ENCODE data around the gene GNG11. TPM values are rescaled to one million over a fixed set of nuclear protein-coding genes. Genes with fewer than 3 reads are reported as not detected.
A peak's percentile ranks its signal among the peaks of the same experiment; 100 is the strongest.

GNG11 gene
- total and polyA plus RNA-seq, 2 donors (not counting 3 experiments of a cell fraction or from before 2014, with no cell fraction given): 92.3 to 208 TPM

GRCh38 chr7:93882468-93882867, 39.1 kb upstream of the GNG11 start:
- no peak for DNase-seq (ENCODE audit: low read depth, low spot score)
- POLR2A ChIA-PET: no interaction called here
- BruUV-seq (replicated peaks): no TSS peak

GRCh38 chr7:93883078-93883916, 38.2 kb upstream of the GNG11 start:
- Histone ChIP-seq H3K36me3 (ENCODE audit: control insufficient read depth in 2 of 2, extremely low read depth in 1 of 2, insufficient read depth in 2 of 2, low read length in 2 of 2) (no peaks in the 10 kb centered on the region), H3K9me1 (replicated peaks; ENCODE audit: control insufficient read depth, extremely low read depth, insufficient read depth, low read length) (no peaks in the 10 kb centered on the region), H2AFZ (ENCODE audit: low read depth, low read length) (no peak overlapping the region), H3K4me1 (ENCODE audit: control insufficient read depth, extremely low read depth, insufficient read depth, low read length) (no peaks in the 10 kb centered on the region), H3K9ac (replicated peaks; ENCODE audit: extremely low read depth, insufficient read depth, low read length) (peak overlapping the region; percentile 1), H3K4me3 (replicated peaks in 1 of 3; ENCODE audit: insufficient read depth in 1 of 3, low read depth in 1 of 3, low read length in 3 of 3) (no peak overlapping the region), H3K79me2 (ENCODE audit: control insufficient read depth, insufficient read depth, low read length) (no peaks in the 10 kb centered on the region), H3K27me3 (ENCODE audit: control insufficient read depth in 2 of 2, insufficient read depth in 2 of 2, low read length in 2 of 2) (no peaks in the 10 kb centered on the region), H3K27ac (ENCODE audit: insufficient read depth, low read depth, low read length) (no peak overlapping the region), H4K20me1 (replicated peaks; ENCODE audit: control insufficient read depth, extremely low read depth, insufficient read depth, low read length) (no peaks in the 10 kb centered on the region), H3K9me3 (replicated peaks; ENCODE audit: control insufficient read depth, insufficient read depth, low read length) (no peaks in the 10 kb centered on the region), H3K4me2 (ENCODE audit: insufficient read depth, low read length) (no peak overlapping the region)
- intact Hi-C loops (cut with micrococcal nuclease): no loop called here
- no TSS peak for BruUV-seq (replicated peaks)
- CTCF ChIA-PET: no interaction called here
- dilution Hi-C loops (cut with MboI; ENCODE audit: extremely low pct_ligation_motif_present, low sequenced_read_pairs): no loop called here
- FAIRE-seq (no peak), DNase-seq (ENCODE audit: low read depth, low spot score) (no peak)
- POLR2A ChIA-PET: no interaction called here
- TF ChIP-seq GATA2 (IDR thresholded peaks at IDR 0.05; ENCODE audit: insufficient read depth, insufficient read length, low read depth, low read length) (no peak), POLR2A (IDR thresholded peaks at IDR 0.05; ENCODE audit: low read depth, low read length) (no peak), CTCF (IDR thresholded peaks at IDR 0.05; ENCODE audit: extremely low read depth in 1 of 2, insufficient read depth in 1 of 2, low read depth in 1 of 2, low read length in 2 of 2) (no peak), POLR2AphosphoS5 (IDR thresholded peaks at IDR 0.05; ENCODE audit: insufficient read depth, low read depth, low read length) (no peak), JUN (IDR thresholded peaks at IDR 0.05; ENCODE audit: borderline replicate concordance, insufficient read depth, insufficient read length, low read depth) (no peak), MAX (IDR thresholded peaks at IDR 0.05; ENCODE audit: insufficient read depth, insufficient read length) (no peak), MYC (IDR thresholded peaks at IDR 0.05; ENCODE audit: low read depth, low read length) (no peak), EZH2 (IDR thresholded peaks at IDR 0.05; ENCODE audit: borderline replicate concordance, low read depth, low read length, severe bottlenecking) (no peak), FOS (IDR thresholded peaks at IDR 0.05; ENCODE audit: borderline replicate concordance, insufficient read depth, low read length) (no peak)

More at GRCh38 chr7:93882468-93882867, 39.1 kb upstream of the GNG11 start:
- H3K4me2 ChIP-seq (ENCODE audit: insufficient read depth, low read length): no peak overlapping the region
- no peaks in the 10 kb centered on the region for H3K4me1 ChIP-seq (ENCODE audit: control insufficient read depth, extremely low read depth, insufficient read depth, low read length)
- H3K27me3 ChIP-seq (ENCODE audit: control insufficient read depth in 2 of 2, insufficient read depth in 2 of 2, low read length in 2 of 2): no peaks in the 10 kb centered on the region
- CTCF ChIA-PET: no interaction called here
- H3K9me3 ChIP-seq (replicated peaks; ENCODE audit: control insufficient read depth, insufficient read depth, low read length): no peaks in the 10 kb centered on the region
- H4K20me1 ChIP-seq (replicated peaks; ENCODE audit: control insufficient read depth, extremely low read depth, insufficient read depth, low read length): no peaks in the 10 kb centered on the region
- no peak for FAIRE-seq
- dilution Hi-C loops (cut with MboI; ENCODE audit: extremely low pct_ligation_motif_present, low sequenced_read_pairs): no loop called here
- H3K36me3 ChIP-seq (ENCODE audit: control insufficient read depth in 2 of 2, extremely low read depth in 1 of 2, insufficient read depth in 2 of 2, low read length in 2 of 2): no peaks in the 10 kb centered on the region
- TF ChIP-seq GATA2 (IDR thresholded peaks at IDR 0.05; ENCODE audit: insufficient read depth, insufficient read length, low read depth, low read length) (no peak), JUN (IDR thresholded peaks at IDR 0.05; ENCODE audit: borderline replicate concordance, insufficient read depth, insufficient read length, low read depth) (no peak), EZH2 (IDR thresholded peaks at IDR 0.05; ENCODE audit: borderline replicate concordance, low read depth, low read length, severe bottlenecking) (no peak), POLR2A (IDR thresholded peaks at IDR 0.05; ENCODE audit: low read depth, low read length) (no peak)
- intact Hi-C loops (cut with micrococcal nuclease): no loop called here
- no peak overlapping the region for H3K4me3 ChIP-seq (replicated peaks in 1 of 3; ENCODE audit: insufficient read depth in 1 of 3, low read depth in 1 of 3, low read length in 3 of 3)
- H3K9ac ChIP-seq (replicated peaks; ENCODE audit: extremely low read depth, insufficient read depth, low read length): no peak overlapping the region
- no peaks in the 10 kb centered on the region for H3K79me2 ChIP-seq (ENCODE audit: control insufficient read depth, insufficient read depth, low read length)
- H3K27ac ChIP-seq (ENCODE audit: insufficient read depth, low read depth, low read length): no peak overlapping the region
- H2AFZ ChIP-seq (ENCODE audit: low read depth, low read length): no peak overlapping the region
- no peaks in the 10 kb centered on the region for H3K9me1 ChIP-seq (replicated peaks; ENCODE audit: control insufficient read depth, extremely low read depth, insufficient read depth, low read length)
